Ovary (tissue), 3 donors: ENCODE measurements around the gene EPC2.

Source experiments
- EP300 ChIP-seq: sonication (generic); formaldehyde crosslinking; IDR thresholded peaks from one replicate; pipeline ENCODE4 v1.6.1; 2017; ENCODE audit warnings: antibody characterized with exemption
- POLR2A ChIP-seq: fragments of 450-650 bp; IDR thresholded peaks from one replicate; pipeline ENCODE4 v1.6.1; 2017; ENCODE audit warnings: antibody characterized with exemption, mild to moderate bottlenecking, moderate library complexity
- TF ChIP-seq, protein P1 (sequence below), 3 donors: fragments of 450-650 bp in 2 of 3; fragments of 200-600 bp in 1 of 3; IDR thresholded peaks; one replicate each; pipeline versions ENCODE4 v1.5.1 to v1.8.0; 2016 to 2022; ENCODE audit warnings: antibody characterized with exemption in 3 of 3, mild to moderate bottlenecking in 1 of 3
- donor health status: DM: no; HTN: no; CAD: no.

DNA sequence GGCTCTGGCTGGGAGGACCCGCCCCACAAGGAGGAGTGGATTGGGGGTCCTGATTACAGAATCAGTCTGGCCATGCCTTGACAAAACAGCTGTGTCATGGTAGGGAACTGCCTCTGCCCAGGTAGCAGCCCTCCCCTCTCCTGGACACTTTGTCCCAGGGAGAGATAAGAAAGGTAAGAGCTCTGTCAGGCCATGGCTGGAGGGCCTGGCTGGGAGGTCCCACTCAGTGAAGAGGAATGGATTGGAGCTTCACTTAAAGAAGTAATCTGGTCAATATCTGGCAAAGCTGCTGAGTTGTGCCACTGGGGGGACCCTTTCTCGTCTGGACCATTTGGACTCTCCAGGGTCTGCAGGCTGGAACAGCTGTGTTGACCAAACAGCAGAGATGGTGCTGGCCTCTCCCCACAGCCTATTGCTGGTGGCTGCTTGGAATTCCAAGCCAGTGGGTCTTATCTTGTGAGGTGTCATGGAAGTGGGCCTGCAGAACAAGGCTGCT, 75.4 kb downstream of the EPC2 start:
- TF ChIP-seq, protein P1, sequence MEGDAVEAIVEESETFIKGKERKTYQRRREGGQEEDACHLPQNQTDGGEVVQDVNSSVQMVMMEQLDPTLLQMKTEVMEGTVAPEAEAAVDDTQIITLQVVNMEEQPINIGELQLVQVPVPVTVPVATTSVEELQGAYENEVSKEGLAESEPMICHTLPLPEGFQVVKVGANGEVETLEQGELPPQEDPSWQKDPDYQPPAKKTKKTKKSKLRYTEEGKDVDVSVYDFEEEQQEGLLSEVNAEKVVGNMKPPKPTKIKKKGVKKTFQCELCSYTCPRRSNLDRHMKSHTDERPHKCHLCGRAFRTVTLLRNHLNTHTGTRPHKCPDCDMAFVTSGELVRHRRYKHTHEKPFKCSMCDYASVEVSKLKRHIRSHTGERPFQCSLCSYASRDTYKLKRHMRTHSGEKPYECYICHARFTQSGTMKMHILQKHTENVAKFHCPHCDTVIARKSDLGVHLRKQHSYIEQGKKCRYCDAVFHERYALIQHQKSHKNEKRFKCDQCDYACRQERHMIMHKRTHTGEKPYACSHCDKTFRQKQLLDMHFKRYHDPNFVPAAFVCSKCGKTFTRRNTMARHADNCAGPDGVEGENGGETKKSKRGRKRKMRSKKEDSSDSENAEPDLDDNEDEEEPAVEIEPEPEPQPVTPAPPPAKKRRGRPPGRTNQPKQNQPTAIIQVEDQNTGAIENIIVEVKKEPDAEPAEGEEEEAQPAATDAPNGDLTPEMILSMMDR (IDR thresholded peaks at IDR 0.05) = no peak
- no peak for TF ChIP-seq POLR2A
- no peak for TF ChIP-seq EP300
